Suppressor macrophage (primary cell): ENCODE data around the gene KATNB1.
A peak's percentile ranks its signal among the peaks of the same experiment; 100 is the strongest.
"Not testable (repeated sequence)": the region's sequence is repeated elsewhere in the genome, so short reads cannot be mapped to it uniquely, and the experiment has no call there.

Source experiments
- DNase-seq, 4 experiments: peaks; one replicate each; pipeline ENCODE4 v3.0.0-alpha.2; 2020 to 2022

Gene KATNB1

GRCh38 chr16:57794849-57795430 is 59.4 kb downstream of the KATNB1 start:
- no peak for DNase-seq

- DNase-seq: peak in 3 of 4 experiments; percentile 58 to 66 (median 63)
Measured at GRCh38 chr16:57795431-57795878, 59.9 kb downstream of the KATNB1 start.

- not testable (repeated sequence) for DNase-seq
Measured at GRCh38 chr16:57796014-57796413, 60.4 kb downstream of the KATNB1 start.

GRCh38 chr16:57797216-57797525 is 61.6 kb downstream of the KATNB1 start:
- no peak for DNase-seq

- no peak for DNase-seq
Measured at GRCh38 chr16:57797526-57798266, 62.1 kb downstream of the KATNB1 start.

GRCh38 chr16:57798267-57798810 is 62.8 kb downstream of the KATNB1 start:
- no peak for DNase-seq

GRCh38 chr16:57798953-57799599 is 63.5 kb downstream of the KATNB1 start:
- peak in 3 of 4 experiments; percentile 21 to 35 (median 31) for DNase-seq

GRCh38 chr16:57799600-57800199 is 64.1 kb downstream of the KATNB1 start:
- peak; percentile 39 to 58 (median 56) for DNase-seq

- DNase-seq: peak; percentile 32 to 50 (median 43)
Measured at GRCh38 chr16:57800200-57801097, 64.9 kb downstream of the KATNB1 start.

- no peak for DNase-seq
Measured at GRCh38 chr16:57801098-57801808, 65.7 kb downstream of the KATNB1 start.

GRCh38 chr16:57801809-57802340 is 66.3 kb downstream of the KATNB1 start:
- DNase-seq: peak; percentile 38 to 82 (median 62)

GRCh38 chr16:57802341-57803133 is 67.0 kb downstream of the KATNB1 start, which contains the start of gene KIFC3:
TSS of gene KIFC3 (minus strand) at chr16:57802491. CDS start at chr16:57798243, 4,248 bp downstream.
- peak; percentile 74 to 92 (median 85) for DNase-seq

- no peak for DNase-seq
Measured at GRCh38 chr16:57803134-57803990, 67.8 kb downstream of the KATNB1 start.

- no peak for DNase-seq
Measured at GRCh38 chr16:57804111-57804837, 68.7 kb downstream of the KATNB1 start.

- DNase-seq: no peak
Measured at GRCh38 chr16:57805176-57805575, 69.6 kb downstream of the KATNB1 start.
